Osteocyte (in vitro differentiated cells): ENCODE results near the gene GEMIN7. TPM values are rescaled to one million over a fixed set of nuclear protein-coding genes. Genes with fewer than 3 reads are reported as not detected.

Experiments used
- total RNA-seq: library from RNA; stranded (reverse); gene quantifications from 2 replicates; pipeline ENCODE4 v1.2.1, GENCODE V29; 2021

Gene GEMIN7
- total RNA-seq, 1 donor from 2014 or later = 25.8 TPM

Other genes starting within 250 kb of the GEMIN7 start
- gene NECTIN2, start 233.0 kb upstream of the GEMIN7 start, total RNA-seq = 117 TPM in 2 replicates
- 47.4 and 48.7 TPM in 2 replicates for gene TOMM40, start 188.0 kb upstream of the GEMIN7 start, total RNA-seq
- 151 and 184 TPM in 2 replicates for gene APOE, start 173.5 kb upstream of the GEMIN7 start, total RNA-seq
- 3.3 TPM in 1 of 2 replicates, not detected in the other for gene APOC1, start 164.7 kb upstream of the GEMIN7 start, total RNA-seq
- not detected in 2 replicates for gene APOC4, start 137.0 kb upstream of the GEMIN7 start, total RNA-seq
- gene APOC2, start 133.2 kb upstream of the GEMIN7 start, total RNA-seq = not detected in 2 replicates
- 124 and 126 TPM in 2 replicates for gene CLPTM1, start 123.9 kb upstream of the GEMIN7 start, total RNA-seq
- 14.3 and 15.1 TPM in 2 replicates for gene RELB, start 77.8 kb upstream of the GEMIN7 start, total RNA-seq
- 77.8 and 81.5 TPM in 2 replicates for gene CLASRP, start 40.2 kb upstream of the GEMIN7 start, total RNA-seq
- 0.68 and 0.70 TPM in 2 replicates for gene ZNF296, start 2.8 kb upstream of the GEMIN7 start, total RNA-seq
- gene PPP1R37, start 13.9 kb downstream of the GEMIN7 start, total RNA-seq = 34.8 and 35.4 TPM in 2 replicates
- gene NKPD1, start 81.7 kb downstream of the GEMIN7 start, total RNA-seq = 0.18 and 0.35 TPM in 2 replicates
- 29.4 and 31.5 TPM in 2 replicates for gene TRAPPC6A, start 99.0 kb downstream of the GEMIN7 start, total RNA-seq
- gene BLOC1S3, start 99.5 kb downstream of the GEMIN7 start, total RNA-seq = 16.9 and 23.1 TPM in 2 replicates
- 8.4 and 11.1 TPM in 2 replicates for gene EXOC3L2, start 166.1 kb downstream of the GEMIN7 start, total RNA-seq
- gene MARK4, start 172.0 kb downstream of the GEMIN7 start, total RNA-seq = 61.2 and 66.5 TPM in 2 replicates
- gene CKM, start 243.6 kb downstream of the GEMIN7 start, total RNA-seq = not detected in 2 replicates